GM19395 (cell line): ENCODE results near the gene ST3GAL5.

Experiments
- ATAC-seq: cut with Tn5 transposase; IDR thresholded peaks from one replicate; pipeline ENCODE4 v1.9.1; 2021; ENCODE audit warnings: mild to moderate bottlenecking, moderate library complexity; ENCODE audit not compliant: unreplicated experiment

ST3GAL5 gene

DNA sequence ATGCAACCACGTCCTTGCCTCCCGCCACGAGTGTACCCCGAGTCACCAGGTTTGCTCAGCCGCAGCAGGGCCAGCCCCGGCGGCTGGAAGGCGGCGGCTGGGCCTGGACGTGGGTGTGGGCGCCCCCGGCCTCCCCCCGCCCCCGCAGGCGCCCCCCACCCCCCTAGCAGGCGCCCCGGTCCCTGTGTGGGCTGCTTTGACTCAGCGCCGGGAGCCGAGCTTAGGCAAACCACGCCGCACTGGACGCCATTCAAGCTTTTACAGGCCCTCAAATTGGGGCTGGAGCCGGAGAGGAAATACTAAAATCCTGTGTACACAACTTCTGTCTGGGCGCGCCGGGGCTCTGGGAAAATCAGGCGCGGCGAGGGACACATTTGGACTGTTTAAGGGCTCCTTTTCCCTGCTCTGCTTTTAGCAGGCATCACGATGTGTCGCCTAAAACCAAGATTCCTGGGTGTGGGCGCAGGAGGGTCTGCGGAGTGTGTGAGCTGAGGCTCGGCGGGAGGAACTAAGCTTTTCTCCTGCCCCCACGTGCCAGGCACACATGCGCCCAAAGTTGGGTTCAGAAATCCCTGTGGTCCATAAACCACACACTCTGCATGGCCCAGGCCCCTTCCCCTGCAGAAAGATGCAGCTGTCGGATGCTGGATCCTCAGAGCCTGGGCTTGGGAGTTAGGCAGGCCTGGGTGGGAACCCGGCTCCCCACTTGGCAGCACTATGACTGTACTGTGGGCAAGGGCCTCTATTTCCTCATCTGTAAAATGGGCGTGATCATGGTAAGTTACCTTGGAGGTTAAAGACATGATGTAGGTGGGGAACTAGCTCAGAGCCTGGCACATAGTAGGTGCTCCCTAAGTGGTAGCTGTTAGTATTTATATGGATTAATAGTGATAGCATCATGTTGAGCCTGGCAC is 77.4 kb downstream of the ST3GAL5 start:
- no peak for ATAC-seq

GRCh38 chr2:85810371-85811179 is 78.2 kb downstream of the ST3GAL5 start:
- ATAC-seq = no peak

- no peak for ATAC-seq
Observed at GRCh38 chr2:85807756-85808155, 81.0 kb downstream of the ST3GAL5 start.

- no peak for ATAC-seq
Observed at GRCh38 chr2:85806358-85807118, 82.3 kb downstream of the ST3GAL5 start.

GRCh38 chr2:85804583-85804982 is 84.2 kb downstream of the ST3GAL5 start:
- ATAC-seq = no peak

DNA sequence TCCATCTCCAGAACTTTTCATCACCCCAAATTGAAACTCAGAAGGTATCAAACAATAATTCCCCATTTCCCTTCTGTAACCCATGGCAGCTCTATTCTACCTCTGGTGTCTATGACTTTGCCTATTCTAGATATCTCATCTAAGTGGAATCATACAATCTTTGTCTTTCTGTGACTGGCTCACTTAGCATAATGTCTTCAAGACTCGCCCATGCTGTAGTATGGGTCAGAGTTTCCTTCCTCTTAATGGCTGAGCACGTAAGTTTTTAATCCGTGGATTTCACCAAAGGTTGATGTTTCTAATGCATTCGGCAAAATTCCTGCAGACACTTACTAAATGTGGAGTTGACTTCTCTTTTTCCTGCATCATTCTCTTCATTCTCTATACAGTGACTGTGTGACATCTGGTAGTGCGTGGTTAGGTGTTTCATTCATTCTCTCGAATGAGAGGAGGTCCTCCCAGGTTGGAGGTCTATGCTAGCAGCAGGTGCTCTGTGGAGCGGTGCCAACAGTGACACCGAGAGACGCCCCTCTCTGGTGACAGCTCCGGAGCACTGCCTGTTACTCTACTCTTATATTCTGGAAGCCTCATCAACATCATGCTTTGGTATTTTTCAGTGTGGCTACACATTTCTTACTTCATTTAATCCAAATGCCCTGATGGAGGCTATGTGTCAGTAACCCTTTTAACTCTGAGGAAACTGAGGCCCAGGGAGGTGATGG is 84.9 kb downstream of the ST3GAL5 start:
- ATAC-seq = no peak

DNA sequence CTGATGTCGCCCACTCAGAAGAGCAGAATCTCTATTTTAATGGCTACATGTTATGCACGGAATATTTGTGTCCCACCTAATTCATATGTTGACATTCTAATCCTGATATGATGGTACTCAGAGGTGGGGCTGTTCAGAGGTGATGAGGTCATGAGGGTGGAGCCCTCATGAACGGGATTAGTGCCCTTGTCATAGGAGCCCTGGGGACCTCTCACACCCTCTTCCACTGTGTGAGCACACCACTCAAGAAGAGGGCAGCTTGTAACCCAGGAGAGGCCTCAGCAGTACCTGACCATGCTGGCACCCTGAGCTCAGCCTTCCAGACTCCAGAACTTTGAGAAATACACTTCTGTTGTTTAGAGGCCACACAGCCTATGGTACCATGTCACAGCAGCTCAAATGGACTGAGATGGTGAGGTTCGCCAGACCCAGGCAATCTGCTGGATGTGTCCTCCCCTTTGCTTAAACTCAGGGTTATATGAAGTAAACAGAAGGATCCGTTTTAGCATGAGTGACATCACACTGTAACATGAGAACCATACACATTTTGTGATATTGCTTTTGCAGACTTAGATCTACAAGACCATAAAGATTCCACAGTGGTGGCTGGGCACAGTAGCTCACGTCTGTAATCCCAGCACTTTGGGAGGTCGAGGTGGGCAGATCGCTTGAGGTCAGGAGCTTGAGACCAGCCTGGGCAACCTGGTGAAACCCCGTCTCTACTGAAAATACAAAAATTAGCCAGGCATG is 86.3 kb downstream of the ST3GAL5 start:
- no peak for ATAC-seq

DNA sequence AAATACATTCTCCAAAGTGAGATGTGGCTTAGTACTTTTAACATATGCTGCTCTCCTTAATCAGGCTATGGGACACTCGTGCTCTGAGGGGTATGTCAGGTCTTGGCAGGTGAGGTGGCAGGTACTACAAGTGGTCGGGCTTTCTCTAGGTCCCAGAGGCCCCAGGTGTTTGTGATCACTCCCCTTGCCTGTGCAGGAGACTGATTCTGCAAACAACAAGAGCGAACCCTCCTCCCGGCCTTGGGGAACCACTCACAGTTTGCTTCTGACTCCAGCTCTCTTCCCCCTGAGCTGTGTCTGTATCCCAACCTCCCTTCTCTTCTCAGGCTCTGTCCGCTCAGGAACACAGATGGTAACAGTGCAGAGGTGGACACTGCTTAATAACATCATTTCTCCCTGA is 86.9 kb downstream of the ST3GAL5 start:
- ATAC-seq = no peak

- no peak for ATAC-seq
Observed at GRCh38 chr2:85800586-85800985, 88.2 kb downstream of the ST3GAL5 start.

- ATAC-seq = no peak
Observed at GRCh38 chr2:85799215-85799956, 89.4 kb downstream of the ST3GAL5 start.

DNA sequence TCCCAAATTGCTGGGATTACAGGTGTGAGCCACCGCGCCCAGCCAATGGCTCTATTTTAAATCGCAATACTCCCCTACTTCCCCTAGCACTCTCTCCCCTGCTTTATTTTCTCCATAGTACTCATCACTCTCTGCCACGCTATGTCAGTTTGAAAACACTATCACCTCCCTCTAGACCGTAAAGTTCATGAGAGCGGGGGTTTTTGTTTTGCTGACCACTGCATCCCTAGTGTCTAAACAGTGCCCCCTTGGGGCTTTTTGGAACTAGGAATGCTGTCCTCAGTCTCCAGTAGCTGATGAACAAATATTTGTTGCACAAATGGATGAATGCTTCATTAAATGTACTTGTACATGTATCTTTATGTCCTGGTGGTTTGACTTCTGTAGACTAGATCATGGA is 90.9 kb downstream of the ST3GAL5 start:
- no peak for ATAC-seq

DNA sequence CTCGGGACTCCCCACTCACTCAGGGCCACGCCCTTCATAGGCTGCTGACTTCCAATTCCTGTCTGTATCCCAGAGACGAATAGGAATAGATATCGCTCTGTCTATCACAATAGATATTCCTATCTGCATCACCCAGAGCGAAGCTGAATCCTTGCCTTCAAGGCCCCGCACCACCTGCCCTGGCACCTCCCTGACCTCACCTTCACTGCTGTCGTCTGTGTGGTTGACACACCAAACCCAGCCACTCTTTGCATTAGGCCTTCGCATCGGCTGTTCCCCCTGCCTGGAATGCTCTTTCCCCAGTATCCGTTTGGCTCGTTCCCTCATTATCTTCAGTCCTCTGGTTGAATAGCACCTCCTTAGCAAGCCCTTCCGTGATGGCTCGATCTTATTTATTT is 91.5 kb downstream of the ST3GAL5 start:
- ATAC-seq = no peak

DNA sequence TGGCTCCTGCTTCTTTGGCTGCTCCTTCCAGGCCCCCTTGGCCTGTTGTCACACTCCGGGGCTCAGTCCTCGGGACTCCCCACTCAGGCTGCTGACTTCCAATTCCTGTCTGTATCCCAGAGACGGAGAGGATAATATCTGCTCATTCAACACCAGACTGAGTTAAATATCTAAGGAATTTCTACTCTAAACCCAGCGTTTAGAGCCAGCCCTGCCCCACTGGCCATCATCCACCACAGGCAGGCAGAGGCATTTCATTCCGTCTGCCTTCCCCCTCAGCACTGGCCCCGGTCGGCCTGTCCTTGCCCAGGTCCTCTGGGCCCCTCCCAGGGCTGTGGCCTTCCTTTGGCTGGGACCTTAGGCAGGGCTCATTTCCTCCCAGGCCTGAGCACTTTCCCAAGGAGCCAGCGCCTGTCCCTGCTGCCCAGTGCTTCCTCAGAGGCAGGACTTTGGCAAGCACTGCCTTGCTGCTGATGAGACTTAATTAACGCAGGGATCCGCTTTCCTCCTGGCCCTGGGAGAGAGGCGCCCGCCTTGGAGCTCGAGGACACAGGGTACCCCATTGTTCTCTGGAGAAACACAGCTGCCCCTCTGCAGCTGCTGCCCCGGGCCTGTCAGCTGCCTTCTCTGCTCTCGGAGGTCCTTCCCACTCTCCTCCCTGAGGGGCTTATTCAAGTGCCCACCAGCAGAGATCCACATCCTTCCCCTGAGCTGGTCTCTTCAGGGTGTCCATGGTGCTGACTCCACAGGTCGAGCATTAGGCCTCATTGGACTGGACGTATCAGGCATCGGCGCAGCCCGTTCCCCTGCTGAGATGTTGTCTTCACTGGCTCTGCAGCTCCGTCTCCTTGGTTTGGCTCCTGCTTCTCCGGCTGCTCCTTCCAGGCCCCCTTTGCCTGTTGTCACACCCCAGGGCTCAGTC is 92.2 kb downstream of the ST3GAL5 start:
- no peak for ATAC-seq

DNA sequence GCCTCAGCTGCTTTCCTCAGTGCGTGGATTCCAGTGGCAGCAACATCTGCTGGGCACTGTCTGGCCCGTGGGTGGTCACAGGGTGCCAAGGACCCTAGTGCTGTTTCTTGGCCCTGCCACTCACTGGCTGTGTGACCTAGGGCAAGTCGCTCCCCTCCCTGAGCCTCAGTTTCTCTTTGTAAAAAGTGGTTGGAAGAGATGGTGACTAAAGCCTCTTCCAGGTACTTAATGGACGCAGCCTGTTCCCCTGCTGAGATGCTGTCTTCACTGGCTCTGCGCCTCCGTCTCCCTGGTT is 92.8 kb downstream of the ST3GAL5 start:
- ATAC-seq = no peak

- ATAC-seq = no peak
Observed at GRCh38 chr2:85795331-85796045, 93.3 kb downstream of the ST3GAL5 start.

GRCh38 chr2:85794491-85795121 is 94.2 kb downstream of the ST3GAL5 start:
- ATAC-seq = no peak

GRCh38 chr2:85794038-85794441 is 94.8 kb downstream of the ST3GAL5 start:
- no peak for ATAC-seq
